ENCODE data around the gene ARF6. TPM values are rescaled to one million over a fixed set of nuclear protein-coding genes. Genes with fewer than 3 reads are reported as not detected.

Gene ARF6
- polyA plus RNA-seq, 1 of the 3 experiments (the other 2 are of a cell fraction), result 45.2 TPM

DNA sequence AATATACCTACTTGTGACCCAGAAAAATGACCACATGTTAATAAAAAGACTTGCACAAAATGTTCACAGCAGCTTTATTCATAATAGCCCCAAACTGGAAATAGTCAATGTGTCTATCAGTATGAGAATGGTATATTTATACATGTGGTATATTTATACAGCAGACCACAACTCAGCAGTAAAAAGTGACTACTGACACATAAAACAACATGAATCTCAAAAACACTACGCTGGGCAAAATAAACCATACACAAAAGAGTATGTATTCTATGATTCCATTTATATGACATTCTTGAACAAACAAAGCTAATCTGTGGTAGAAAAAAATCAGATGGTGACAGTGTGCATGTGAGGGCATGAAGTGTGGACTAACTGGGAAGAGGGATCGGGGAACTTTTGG lies 35.1 kb downstream of the ARF6 start:
- DNase-seq, result no peak

DNA sequence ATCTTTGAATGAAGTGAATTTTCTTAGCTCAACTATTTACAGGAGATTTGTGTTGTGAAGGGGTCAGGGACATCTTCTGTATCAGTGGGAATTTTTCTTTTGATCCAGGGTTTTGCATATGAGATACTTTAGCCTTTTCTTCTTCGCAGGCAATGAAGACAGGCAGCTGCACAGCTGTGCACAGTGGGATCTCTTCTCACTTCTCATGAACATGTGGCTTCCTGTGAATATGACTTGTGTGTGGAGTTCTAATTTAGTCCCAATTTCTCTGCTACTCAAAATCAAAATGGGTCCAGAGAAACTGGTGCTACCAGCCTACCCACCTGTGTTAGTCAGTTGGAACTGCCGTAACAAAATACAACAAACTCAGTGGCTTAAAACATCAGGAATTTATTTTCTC lies 37.8 kb downstream of the ARF6 start:
- H3K27me3 ChIP-seq (ENCODE audit: insufficient read depth), result no peaks in the 10 kb centered on the region
- H3K36me3 ChIP-seq (replicated peaks in 1 of 2; ENCODE audit: control insufficient read depth in 1 of 2, insufficient read depth in 2 of 2, low read length in 1 of 2), result no peaks in the 10 kb centered on the region
- no peak for DNase-seq
- H3K4me3 ChIP-seq (ENCODE audit: low read depth in 2 of 2, low read length in 1 of 2), result no peak overlapping the region
- ChIA-PET CTCF (no interaction called here), POLR2A (interaction anchor here (0.7 kb wide), 1 partner anchor 25 kb away, joined by 3 read pairs; no protein-coding TSS in a partner anchor)
- 94% methylated on average over 2 of the region's 2 CpGs for WGBS (ENCODE audit: low lambda C conversion rate)
- H4K20me1 ChIP-seq (ENCODE audit: insufficient read depth), result no peaks in the 10 kb centered on the region
- no peaks in the 10 kb centered on the region for H3K79me2 ChIP-seq (ENCODE audit: insufficient read depth)
- no peaks in the 10 kb centered on the region for H3K4me1 ChIP-seq (ENCODE audit: control insufficient read depth in 1 of 2, insufficient read depth in 2 of 2, low read depth in 1 of 2, low read length in 1 of 2)
- H3K9me2 ChIP-seq, result no peaks in the 10 kb centered on the region
- H3F3A ChIP-seq (replicated peaks; ENCODE audit: insufficient read depth), result peaks cover 18% of the 10 kb centered on the region
- H3K9ac ChIP-seq, result no peak overlapping the region
- H2AFZ ChIP-seq (ENCODE audit: low read depth), result no peak overlapping the region
- TF ChIP-seq EZH2phosphoT487 (IDR thresholded peaks at IDR 0.05; ENCODE audit: borderline replicate concordance, low read depth), result no peak
- TF ChIP-seq GATA2 (CRISPR knock-in tag; IDR thresholded peaks at IDR 0.05), result no peak
- TF ChIP-seq, protein P1, sequence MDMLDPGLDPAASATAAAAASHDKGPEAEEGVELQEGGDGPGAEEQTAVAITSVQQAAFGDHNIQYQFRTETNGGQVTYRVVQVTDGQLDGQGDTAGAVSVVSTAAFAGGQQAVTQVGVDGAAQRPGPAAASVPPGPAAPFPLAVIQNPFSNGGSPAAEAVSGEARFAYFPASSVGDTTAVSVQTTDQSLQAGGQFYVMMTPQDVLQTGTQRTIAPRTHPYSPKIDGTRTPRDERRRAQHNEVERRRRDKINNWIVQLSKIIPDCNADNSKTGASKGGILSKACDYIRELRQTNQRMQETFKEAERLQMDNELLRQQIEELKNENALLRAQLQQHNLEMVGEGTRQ (IDR thresholded peaks at IDR 0.05; ENCODE audit: borderline replicate concordance, low read depth, low read length), result no peak
- TF ChIP-seq GABPA (IDR thresholded peaks at IDR 0.05; ENCODE audit: low read depth), result no peak
- no peak for TF ChIP-seq SMC3 (IDR thresholded peaks at IDR 0.05; ENCODE audit: low read depth, low read length)
- TF ChIP-seq RXRA (IDR thresholded peaks at IDR 0.05; ENCODE audit: borderline replicate concordance, low read depth), result no peak
- TF ChIP-seq FOXM1 (IDR thresholded peaks at IDR 0.05; ENCODE audit: low read depth), result no peak
- TF ChIP-seq NFIC (IDR thresholded peaks at IDR 0.05; ENCODE audit: borderline replicate concordance), result no peak
- TF ChIP-seq RFX5 (IDR thresholded peaks at IDR 0.05; ENCODE audit: low read length), result no peak
- no peak for TF ChIP-seq FOSL2 (IDR thresholded peaks at IDR 0.05; ENCODE audit: borderline replicate concordance, low read depth)
- TF ChIP-seq CHD2 (IDR thresholded peaks at IDR 0.05; ENCODE audit: low read length, partially characterized antibody), result no peak
- TF ChIP-seq, protein P2, sequence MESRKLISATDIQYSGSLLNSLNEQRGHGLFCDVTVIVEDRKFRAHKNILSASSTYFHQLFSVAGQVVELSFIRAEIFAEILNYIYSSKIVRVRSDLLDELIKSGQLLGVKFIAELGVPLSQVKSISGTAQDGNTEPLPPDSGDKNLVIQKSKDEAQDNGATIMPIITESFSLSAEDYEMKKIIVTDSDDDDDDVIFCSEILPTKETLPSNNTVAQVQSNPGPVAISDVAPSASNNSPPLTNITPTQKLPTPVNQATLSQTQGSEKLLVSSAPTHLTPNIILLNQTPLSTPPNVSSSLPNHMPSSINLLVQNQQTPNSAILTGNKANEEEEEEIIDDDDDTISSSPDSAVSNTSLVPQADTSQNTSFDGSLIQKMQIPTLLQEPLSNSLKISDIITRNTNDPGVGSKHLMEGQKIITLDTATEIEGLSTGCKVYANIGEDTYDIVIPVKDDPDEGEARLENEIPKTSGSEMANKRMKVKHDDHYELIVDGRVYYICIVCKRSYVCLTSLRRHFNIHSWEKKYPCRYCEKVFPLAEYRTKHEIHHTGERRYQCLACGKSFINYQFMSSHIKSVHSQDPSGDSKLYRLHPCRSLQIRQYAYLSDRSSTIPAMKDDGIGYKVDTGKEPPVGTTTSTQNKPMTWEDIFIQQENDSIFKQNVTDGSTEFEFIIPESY (IDR thresholded peaks at IDR 0.05; ENCODE audit: borderline replicate concordance, low read depth), result no peak
- TF ChIP-seq RCOR1 (IDR thresholded peaks at IDR 0.05; ENCODE audit: low read length), result no peak
- no peak overlapping the region for H3K27ac ChIP-seq (ENCODE audit: low read depth in 2 of 2, low read length in 1 of 2)
- no peak overlapping the region for H3K4me2 ChIP-seq
- H3K9me3 ChIP-seq, result no peaks in the 10 kb centered on the region

More for the DNA sequence above, 35.1 kb downstream of the ARF6 start:
- ChIA-PET CTCF (no interaction called here), POLR2A (no interaction called here)
- no peaks in the 10 kb centered on the region for H3K36me3 ChIP-seq (replicated peaks in 1 of 2; ENCODE audit: control insufficient read depth in 1 of 2, insufficient read depth in 2 of 2, low read length in 1 of 2)
- no peak overlapping the region for H3K9ac ChIP-seq
- H3K4me1 ChIP-seq (ENCODE audit: control insufficient read depth in 1 of 2, insufficient read depth in 2 of 2, low read depth in 1 of 2, low read length in 1 of 2), result no peaks in the 10 kb centered on the region
- H4K20me1 ChIP-seq (ENCODE audit: insufficient read depth), result no peaks in the 10 kb centered on the region
- no peak overlapping the region for H3K4me3 ChIP-seq (ENCODE audit: low read depth in 2 of 2, low read length in 1 of 2)
- H3K79me2 ChIP-seq (ENCODE audit: insufficient read depth), result no peaks in the 10 kb centered on the region
- WGBS (ENCODE audit: low lambda C conversion rate), result 95% methylated on average over 2 of the region's 2 CpGs
- H3K27me3 ChIP-seq (ENCODE audit: insufficient read depth), result no peaks in the 10 kb centered on the region
- H3K27ac ChIP-seq (ENCODE audit: low read depth in 2 of 2, low read length in 1 of 2), result no peak overlapping the region
- H3K9me2 ChIP-seq, result no peaks in the 10 kb centered on the region
- TF ChIP-seq, protein P3, sequence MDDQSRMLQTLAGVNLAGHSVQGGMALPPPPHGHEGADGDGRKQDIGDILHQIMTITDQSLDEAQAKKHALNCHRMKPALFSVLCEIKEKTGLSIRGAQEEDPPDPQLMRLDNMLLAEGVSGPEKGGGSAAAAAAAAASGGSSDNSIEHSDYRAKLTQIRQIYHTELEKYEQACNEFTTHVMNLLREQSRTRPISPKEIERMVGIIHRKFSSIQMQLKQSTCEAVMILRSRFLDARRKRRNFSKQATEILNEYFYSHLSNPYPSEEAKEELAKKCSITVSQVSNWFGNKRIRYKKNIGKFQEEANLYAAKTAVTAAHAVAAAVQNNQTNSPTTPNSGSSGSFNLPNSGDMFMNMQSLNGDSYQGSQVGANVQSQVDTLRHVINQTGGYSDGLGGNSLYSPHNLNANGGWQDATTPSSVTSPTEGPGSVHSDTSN (IDR thresholded peaks at IDR 0.05), result no peak
- TF ChIP-seq, protein P4, sequence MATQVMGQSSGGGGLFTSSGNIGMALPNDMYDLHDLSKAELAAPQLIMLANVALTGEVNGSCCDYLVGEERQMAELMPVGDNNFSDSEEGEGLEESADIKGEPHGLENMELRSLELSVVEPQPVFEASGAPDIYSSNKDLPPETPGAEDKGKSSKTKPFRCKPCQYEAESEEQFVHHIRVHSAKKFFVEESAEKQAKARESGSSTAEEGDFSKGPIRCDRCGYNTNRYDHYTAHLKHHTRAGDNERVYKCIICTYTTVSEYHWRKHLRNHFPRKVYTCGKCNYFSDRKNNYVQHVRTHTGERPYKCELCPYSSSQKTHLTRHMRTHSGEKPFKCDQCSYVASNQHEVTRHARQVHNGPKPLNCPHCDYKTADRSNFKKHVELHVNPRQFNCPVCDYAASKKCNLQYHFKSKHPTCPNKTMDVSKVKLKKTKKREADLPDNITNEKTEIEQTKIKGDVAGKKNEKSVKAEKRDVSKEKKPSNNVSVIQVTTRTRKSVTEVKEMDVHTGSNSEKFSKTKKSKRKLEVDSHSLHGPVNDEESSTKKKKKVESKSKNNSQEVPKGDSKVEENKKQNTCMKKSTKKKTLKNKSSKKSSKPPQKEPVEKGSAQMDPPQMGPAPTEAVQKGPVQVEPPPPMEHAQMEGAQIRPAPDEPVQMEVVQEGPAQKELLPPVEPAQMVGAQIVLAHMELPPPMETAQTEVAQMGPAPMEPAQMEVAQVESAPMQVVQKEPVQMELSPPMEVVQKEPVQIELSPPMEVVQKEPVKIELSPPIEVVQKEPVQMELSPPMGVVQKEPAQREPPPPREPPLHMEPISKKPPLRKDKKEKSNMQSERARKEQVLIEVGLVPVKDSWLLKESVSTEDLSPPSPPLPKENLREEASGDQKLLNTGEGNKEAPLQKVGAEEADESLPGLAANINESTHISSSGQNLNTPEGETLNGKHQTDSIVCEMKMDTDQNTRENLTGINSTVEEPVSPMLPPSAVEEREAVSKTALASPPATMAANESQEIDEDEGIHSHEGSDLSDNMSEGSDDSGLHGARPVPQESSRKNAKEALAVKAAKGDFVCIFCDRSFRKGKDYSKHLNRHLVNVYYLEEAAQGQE (IDR thresholded peaks at IDR 0.05; ENCODE audit: low read depth, low read length), result no peak
- peaks cover 18% of the 10 kb centered on the region for H3F3A ChIP-seq (replicated peaks; ENCODE audit: insufficient read depth)
- H2AFZ ChIP-seq (ENCODE audit: low read depth), result no peak overlapping the region; the same call in 1 of the 2 replicates
- H3K4me2 ChIP-seq, result no peak overlapping the region
- no peaks in the 10 kb centered on the region for H3K9me3 ChIP-seq
